Measurements from ENCODE around the gene ATN1. TPM values are rescaled to one million over a fixed set of nuclear protein-coding genes. Genes with fewer than 3 reads are reported as not detected.

The ATN1 gene
- total and polyA plus RNA-seq, 2 of the 8 experiments (the other 6 are each of a cell fraction or from before 2014, with no cell fraction given) = 20.6 to 73.4 TPM

DNA sequence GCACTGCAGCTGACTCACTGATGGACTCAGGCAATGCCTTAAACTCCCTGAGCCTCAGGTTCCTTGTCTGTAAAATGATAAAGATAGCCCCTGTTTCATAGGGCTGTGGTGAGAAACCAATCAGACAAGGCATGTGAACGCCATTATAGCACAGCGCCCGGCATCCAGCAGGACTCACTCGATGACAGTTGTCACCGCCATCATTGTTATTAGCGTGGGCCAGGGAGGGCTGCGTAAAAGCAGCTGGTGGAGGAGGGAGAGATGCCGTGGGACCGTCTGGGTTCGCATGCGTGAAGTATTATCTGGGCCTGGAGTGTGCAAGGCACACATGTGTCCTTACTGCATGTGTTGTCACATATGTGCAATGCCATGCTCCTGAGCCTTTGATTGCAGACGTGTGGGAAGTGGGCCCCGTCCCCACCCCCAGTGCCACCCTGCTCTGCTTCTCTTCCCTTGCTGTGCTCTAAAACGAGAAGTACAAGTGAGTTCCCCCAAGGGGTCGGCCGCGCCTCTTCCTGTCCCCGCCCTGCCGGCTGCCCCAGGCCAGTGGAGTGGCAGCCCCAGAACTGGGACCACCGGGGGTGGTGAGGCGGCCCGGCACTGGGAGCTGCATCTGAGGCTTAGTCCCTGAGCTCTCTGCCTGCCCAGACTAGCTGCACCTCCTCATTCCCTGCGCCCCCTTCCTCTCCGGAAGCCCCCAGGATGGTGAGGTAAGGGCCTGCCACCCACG lies 23.2 kb downstream of the ATN1 start, which contains the start of gene PTPN6:
Gene PTPN6, plus strand, starts transcription at position 546 of the 730 bp plus-strand sequence. Its CDS starts 157 bp downstream, at position 703.
- Histone ChIP-seq H3K18ac (ENCODE audit: extremely low read depth, low read length) (no peak within 1 kb of the TSS; the same call in 1 of the 2 replicates), H3K56ac (replicated peaks; ENCODE audit: insufficient read length, low read depth, low read length) (no peak within 1 kb of the TSS), H3K27ac (ENCODE audit: low read depth, low read length) (no peak within 1 kb of the TSS; the same call in 1 of the 2 replicates), H3K4me2 (ENCODE audit: insufficient read depth in 1 of 2, low read depth in 2 of 2, low read length in 2 of 2) (no peak within 1 kb of the TSS), H3K4ac (replicated peaks; ENCODE audit: insufficient read length, low read depth, low read length) (peak within 1 kb of the TSS; percentile 48), H3K23ac (ENCODE audit: insufficient read length) (no peak within 1 kb of the TSS), H2AFZ (ENCODE audit: low read length) (no peak within 1 kb of the TSS), H4K91ac (replicated peaks; ENCODE audit: insufficient read length, low read length) (no peak within 1 kb of the TSS), H3K4me3 (ENCODE audit: extremely low read depth in 1 of 4, insufficient read depth in 2 of 4, low read depth in 3 of 4, low read length in 4 of 4) (no peak within 1 kb of the TSS), H2BK120ac (replicated peaks; ENCODE audit: low read depth, low read length) (no peak within 1 kb of the TSS), H2BK15ac (ENCODE audit: low read length) (peak within 1 kb of the TSS; percentile 46; the same call in 1 of the 2 replicates), H3K9me3 (ENCODE audit: insufficient read depth in 2 of 2, low read depth in 1 of 2, low read length in 1 of 2) (no peaks in the 10 kb centered on the region), H2AK5ac (ENCODE audit: low read depth, low read length) (peak within 1 kb of the TSS; percentile 60; the same call in 1 of the 2 replicates), H3K36me3 (ENCODE audit: control insufficient read depth in 2 of 4, insufficient read depth in 4 of 4, low read length in 3 of 4) (no peaks in the 10 kb centered on the region), H2BK12ac (ENCODE audit: low read depth, low read length) (0 out of 2 replicates have a peak within 1 kb of the TSS, but pooled peaks have one; percentile 17), H3K27me3 (replicated peaks in 1 of 4; ENCODE audit: control insufficient read depth in 3 of 4, extremely low read depth in 1 of 4, insufficient read depth in 3 of 4, low read length in 3 of 4) (no peaks in the 10 kb centered on the region), H3K4me1 (replicated peaks in 1 of 4; ENCODE audit: control insufficient read depth in 3 of 4, insufficient read depth in 4 of 4, low read length in 3 of 4) (peaks cover 0 to 21% (median 11%) of the 10 kb centered on the region in 4 experiments; a peak in 6 of 7 replicates), H2BK20ac (ENCODE audit: low read length) (no peak within 1 kb of the TSS), H3K23me2 (ENCODE audit: low read depth, low read length) (peaks cover 6% of the 10 kb centered on the region), H4K20me1 (replicated peaks in 1 of 2; ENCODE audit: control insufficient read depth in 1 of 2, insufficient read depth in 2 of 2, low read length in 2 of 2) (no peaks in the 10 kb centered on the region), H4K5ac (ENCODE audit: insufficient read length, low read depth, low read length) (no peak within 1 kb of the TSS), H3K79me1 (ENCODE audit: low read depth, low read length) (peaks cover 5% of the 10 kb centered on the region), H3K79me2 (ENCODE audit: control insufficient read depth in 1 of 2, insufficient read depth in 2 of 2, low read length in 2 of 2) (no peaks in the 10 kb centered on the region; a peak in 1 of 4 replicates), H3K9ac (replicated peaks in 1 of 4; ENCODE audit: extremely low read depth in 1 of 4, low read depth in 3 of 4, low read length in 3 of 4) (no peak within 1 kb of the TSS), H3K14ac (ENCODE audit: insufficient read length) (no peak within 1 kb of the TSS), H4K8ac (ENCODE audit: extremely low read depth, insufficient read depth, low read length) (0 out of 2 replicates have a peak within 1 kb of the TSS, but pooled peaks have one; percentile 14), H2BK5ac (ENCODE audit: low read depth, low read length) (peak within 1 kb of the TSS; percentile 52)
- 85% methylated on average over 25 of the region's 25 CpGs; no CpG with 5 or more reads in 1 of the 2 experiments for WGBS, 2 experiments (ENCODE audit: extremely low coverage in 1 of 2, insufficient coverage in 1 of 2, insufficient read length in 1 of 2, insufficient replicate concordance in 2 of 2, low coverage in 1 of 2, low lambda C conversion rate in 2 of 2, missing lambda C conversion rate in 1 of 2)
- DNase-seq (ENCODE audit: low read depth in 1 of 2, low spot score in 2 of 2) (no peak), FAIRE-seq (no peak)
- ChIA-PET POLR2A (ENCODE audit: partially characterized antibody) (interaction anchor here (2.2 to 44.0 kb wide), 5 partner anchors 8 to 82 kb away, joined by 8 to 1596 read pairs (median 21); partner anchors contain the start of genes ATN1, C12orf57, EMG1 and ENO2), CTCF (ENCODE audit: partially characterized antibody) (interaction anchor here (0.8 to 8.6 kb wide), 7 partner anchors 10 to 190 kb away, joined by 3 to 277 read pairs (median 3); no protein-coding TSS in a partner anchor)
- TF ChIP-seq TEAD4 (IDR thresholded peaks at IDR 0.05; ENCODE audit: low read depth, low read length) = no peak

All from H1 (cell line).